DND-41 (cell line): ENCODE results near the gene ARHGAP4.

Source experiments
- EZH2 ChIP-seq: IDR thresholded peaks from 3 replicates; pipeline ENCODE4 v1.6.1; 2012; ENCODE audit warnings: borderline replicate concordance, low read depth, mild to moderate bottlenecking, moderate library complexity, low read length, inconsistent platforms; ENCODE audit not compliant: severe bottlenecking
- TF ChIP-seq, protein P1 (sequence below): IDR thresholded peaks from 2 replicates; pipeline ENCODE4 v1.5.1; 2012; ENCODE audit warnings: borderline replicate concordance, low read length, moderate library complexity, mild to moderate bottlenecking; ENCODE audit not compliant: poor library complexity, severe bottlenecking; ENCODE audit errors: extremely low read depth

DNA sequence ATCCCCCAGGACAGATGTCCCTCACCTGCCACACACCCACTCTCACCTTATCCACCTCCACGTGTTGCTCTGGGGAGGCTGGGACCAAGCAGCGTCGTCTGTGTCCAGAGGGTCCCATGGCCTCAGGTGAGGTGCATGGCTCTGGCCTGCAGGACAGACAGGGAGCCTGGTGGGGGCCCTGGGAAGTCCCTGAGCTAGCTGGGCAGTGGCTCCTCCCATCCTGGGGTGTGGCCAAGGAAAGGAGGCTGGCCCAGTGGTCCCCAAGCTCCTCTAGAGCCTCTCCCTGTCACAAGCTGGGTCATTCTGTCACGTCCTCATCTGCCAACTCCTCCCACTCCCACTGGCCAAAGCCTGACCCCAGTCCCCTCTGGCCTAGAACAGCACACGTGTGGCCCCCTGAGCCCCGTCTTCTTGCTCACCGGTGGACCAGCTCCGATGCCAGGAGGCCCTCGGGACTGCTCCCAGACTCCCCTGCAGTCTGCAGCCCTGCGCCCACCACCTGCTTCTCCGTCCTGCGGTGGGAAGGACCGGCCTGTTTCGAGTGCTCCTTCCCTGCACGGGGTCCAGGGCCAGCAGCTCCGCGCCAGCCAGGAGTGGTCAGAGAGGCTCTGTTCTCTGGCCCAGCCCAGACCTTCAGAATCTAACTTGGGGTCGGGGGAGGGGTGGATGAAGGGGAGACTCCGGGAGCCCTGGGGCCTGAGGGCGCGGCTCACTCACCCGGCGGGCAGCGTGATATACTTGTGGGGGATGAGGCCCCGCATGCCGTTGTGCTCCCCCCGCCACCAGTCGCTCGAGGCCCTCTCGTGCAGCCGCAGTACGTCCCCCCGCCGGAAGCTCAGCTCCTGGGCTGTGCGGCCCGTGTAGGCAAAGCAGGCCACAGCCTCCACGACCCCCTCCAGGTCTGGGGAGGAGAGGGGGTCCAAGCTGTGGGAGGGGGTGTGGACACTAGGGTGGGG, 16.8 kb downstream of the ARHGAP4 start:
- TF ChIP-seq, protein P1, sequence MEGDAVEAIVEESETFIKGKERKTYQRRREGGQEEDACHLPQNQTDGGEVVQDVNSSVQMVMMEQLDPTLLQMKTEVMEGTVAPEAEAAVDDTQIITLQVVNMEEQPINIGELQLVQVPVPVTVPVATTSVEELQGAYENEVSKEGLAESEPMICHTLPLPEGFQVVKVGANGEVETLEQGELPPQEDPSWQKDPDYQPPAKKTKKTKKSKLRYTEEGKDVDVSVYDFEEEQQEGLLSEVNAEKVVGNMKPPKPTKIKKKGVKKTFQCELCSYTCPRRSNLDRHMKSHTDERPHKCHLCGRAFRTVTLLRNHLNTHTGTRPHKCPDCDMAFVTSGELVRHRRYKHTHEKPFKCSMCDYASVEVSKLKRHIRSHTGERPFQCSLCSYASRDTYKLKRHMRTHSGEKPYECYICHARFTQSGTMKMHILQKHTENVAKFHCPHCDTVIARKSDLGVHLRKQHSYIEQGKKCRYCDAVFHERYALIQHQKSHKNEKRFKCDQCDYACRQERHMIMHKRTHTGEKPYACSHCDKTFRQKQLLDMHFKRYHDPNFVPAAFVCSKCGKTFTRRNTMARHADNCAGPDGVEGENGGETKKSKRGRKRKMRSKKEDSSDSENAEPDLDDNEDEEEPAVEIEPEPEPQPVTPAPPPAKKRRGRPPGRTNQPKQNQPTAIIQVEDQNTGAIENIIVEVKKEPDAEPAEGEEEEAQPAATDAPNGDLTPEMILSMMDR = no peak
- TF ChIP-seq EZH2 = no peak
